GM12878 (cell line): ENCODE data around the gene RNF223. TPM values are rescaled to one million over a fixed set of nuclear protein-coding genes. Genes with fewer than 3 reads are reported as not detected.

ENCODE experiments used
- ATAC-seq: fragments of 200-7000 bp; cut with Tn5 transposase; 3 replicates; pipeline ENCODE4 v1.9.1; 2020; ENCODE audit warnings: mild to moderate bottlenecking, moderate library complexity
- BruUV-seq: library from RNA; stranded (reverse); fragments of 400-500 nt; replicated peaks from 2 replicates; lab custom pipeline; 2021; lab: Mats Ljungman, UMichigan
- CTCF ChIA-PET: fragments of 300-600 bp; sonication (Branson Sonifier 250); formaldehyde crosslinking; extraction: SDS; loops from one replicate; lab custom pipeline; 2021; ENCODE audit warnings: inconsistent platforms; lab: Yijun Ruan, JAX
- POLR2A ChIA-PET: fragments of 350-600 bp; formaldehyde crosslinking; extraction: SDS; loops from one replicate; lab custom pipeline; 2021; ENCODE audit warnings: inconsistent platforms; lab: Charles Lee
- RAD21 ChIA-PET: fragments of 300-600 bp; sonication (Branson Sonifier 250); formaldehyde crosslinking; loops from one replicate; lab custom pipeline; 2023; ENCODE audit warnings: antibody characterized with exemption; ENCODE audit not compliant: unreplicated experiment; lab: Charles Lee
- SMC1A ChIA-PET: fragments of 300-600 bp; sonication (Branson Sonifier 250); formaldehyde crosslinking; loops from one replicate; lab custom pipeline; 2023; ENCODE audit not compliant: unreplicated experiment, uncharacterized antibody; lab: Charles Lee
- DNase-seq: peaks from one replicate; pipeline ENCODE4 v3.0.0-alpha.2; 2011; ENCODE audit warnings: low read depth, low spot score
- FAIRE-seq: peaks from 3 replicates; lab custom pipeline; 2011; peaks lifted over from hg19 to GRCh38; lab: Jason Lieb, UNC
- H2AFZ ChIP-seq: 2 replicates; pipeline ENCODE4 v1.6.0; 2011; ENCODE audit warnings: low read depth, low read length, control low read depth; ENCODE audit not compliant: control insufficient read depth
- H3K27ac ChIP-seq: 2 replicates; pipeline ENCODE4 v1.5.1; 2011; ENCODE audit warnings: control low read depth; ENCODE audit not compliant: control insufficient read depth, insufficient read depth
- H3K27me3 ChIP-seq, 2 experiments: replicated peaks in 1 of 2; 2 replicates each; pipeline versions ENCODE4 v1.6.0 to v1.6.1; 2011; ENCODE audit warnings: low read length in 1 of 2; ENCODE audit not compliant: control insufficient read depth in 2 of 2, insufficient read depth in 2 of 2
- H3K36me3 ChIP-seq, 2 experiments: 2 replicates each; pipeline ENCODE4 v1.5.1; 2011; ENCODE audit warnings: low read length in 1 of 2; ENCODE audit not compliant: control insufficient read depth in 2 of 2, insufficient read depth in 2 of 2
- H3K4me1 ChIP-seq: 2 replicates; pipeline ENCODE4 v1.6.1; 2011; ENCODE audit warnings: mild to moderate bottlenecking, low read length, moderate library complexity, mixed read lengths; ENCODE audit not compliant: control insufficient read depth, insufficient read depth
- H3K4me2 ChIP-seq: 2 replicates; pipeline ENCODE4 v1.6.0; 2011; ENCODE audit warnings: control low read depth; ENCODE audit not compliant: control insufficient read depth, insufficient read depth
- H3K4me3 ChIP-seq: fragments of 200-600 bp; sonication (generic); 2 replicates; pipeline ENCODE4 v1.5.1; 2016
- H3K79me2 ChIP-seq: 2 replicates; pipeline ENCODE4 v1.6.0; 2011; ENCODE audit warnings: low read length; ENCODE audit not compliant: control insufficient read depth, insufficient read depth
- H3K9ac ChIP-seq: 2 replicates; pipeline ENCODE4 v1.8.0; 2011; ENCODE audit warnings: low read length, control low read depth, mixed read lengths; ENCODE audit not compliant: control insufficient read depth, insufficient read depth
- H3K9me3 ChIP-seq: replicated peaks from 3 replicates; pipeline ENCODE4 v1.5.1; 2011; ENCODE audit warnings: mild to moderate bottlenecking, low read length; ENCODE audit not compliant: control insufficient read depth, insufficient read depth
- H4K20me1 ChIP-seq: 2 replicates; pipeline ENCODE4 v1.6.0; 2011; ENCODE audit not compliant: control insufficient read depth, insufficient read depth
- FOXM1 ChIP-seq: IDR thresholded peaks from 2 replicates; pipeline ENCODE4 v1.6.1; 2012; ENCODE audit warnings: low read depth, mild to moderate bottlenecking, inconsistent platforms, low read length, moderate library complexity
- HCFC1 ChIP-seq: fragments of 150-350 bp; IDR thresholded peaks from 2 replicates; pipeline ENCODE4 v1.6.1; 2014; ENCODE audit warnings: low read length
- LARP7 ChIP-seq: fragments of 450-650 bp; IDR thresholded peaks from 2 replicates; pipeline ENCODE4 v1.6.1; 2017; ENCODE audit warnings: mild to moderate bottlenecking
- MEF2A ChIP-seq: IDR thresholded peaks from 2 replicates; pipeline ENCODE4 v1.6.1; 2011; ENCODE audit warnings: low read depth, mild to moderate bottlenecking, low read length, moderate library complexity; ENCODE audit not compliant: insufficient read depth
- NFIC ChIP-seq: IDR thresholded peaks from 2 replicates; pipeline ENCODE4 v1.6.1; 2012; ENCODE audit warnings: low read depth, mild to moderate bottlenecking, inconsistent platforms, low read length, moderate library complexity
- NR2C2 ChIP-seq: IDR thresholded peaks from 2 replicates; pipeline ENCODE4 v1.6.1; 2011; ENCODE audit warnings: borderline replicate concordance, low read depth; ENCODE audit not compliant: control insufficient read depth, insufficient read length
- NRF1 ChIP-seq: conservative IDR thresholded peaks from 2 replicates; pipeline ENCODE4 v1.6.1; 2011; ENCODE audit warnings: mild to moderate bottlenecking, low read depth, low read length, improper control_type of control experiment
- PAX8 ChIP-seq: fragments of 450-650 bp; IDR thresholded peaks from 2 replicates; pipeline ENCODE4 v1.6.1; 2017; ENCODE audit warnings: mild to moderate bottlenecking, moderate library complexity
- RUNX3 ChIP-seq: IDR thresholded peaks from 2 replicates; pipeline ENCODE4 v1.6.1; 2012; ENCODE audit warnings: low read length, inconsistent platforms
- STAT1 ChIP-seq: fragments of 450-650 bp; conservative IDR thresholded peaks from 2 replicates; pipeline ENCODE4 v1.6.1; 2014; ENCODE audit warnings: antibody characterized with exemption, mild to moderate bottlenecking
- SUPT20H ChIP-seq: IDR thresholded peaks from 2 replicates; pipeline ENCODE4 v1.6.1; 2011; ENCODE audit warnings: low read depth, mild to moderate bottlenecking, low read length, moderate library complexity, borderline replicate concordance; ENCODE audit not compliant: control insufficient read depth
- ZBED1 ChIP-seq: IDR thresholded peaks from 2 replicates; pipeline ENCODE4 v1.6.1; 2016; ENCODE audit warnings: borderline replicate concordance
- ZNF217 ChIP-seq: fragments of 450-650 bp; IDR thresholded peaks from 2 replicates; pipeline ENCODE4 v1.6.1; 2017; ENCODE audit warnings: antibody characterized with exemption, mild to moderate bottlenecking
- ZSCAN29 ChIP-seq: fragments of 450-650 bp; IDR thresholded peaks from 2 replicates; pipeline ENCODE4 v1.6.1; 2017; ENCODE audit warnings: mild to moderate bottlenecking, moderate library complexity
- WGBS: methylation state at CpG from one replicate; pipeline ENCODE4 v1.1.6; 2016; ENCODE audit warnings: low lambda C conversion rate; ENCODE audit not compliant: insufficient replicate concordance, insufficient coverage; ENCODE audit errors: missing lambda C conversion rate; 5-methylcytosine and 5-hydroxymethylcytosine counted together
- in situ Hi-C: fragments of 300-500 bp; cut with MboI; formaldehyde crosslinking; loops from 9 replicates; pipeline ENCODE4 v1.14.3; 2018; ENCODE audit warnings: mixed read lengths
- intact Hi-C: fragments of 100-400 bp; cut with micrococcal nuclease; formaldehyde crosslinking; loops from one replicate; pipeline ENCODE4 v1.14.2; 2022; ENCODE audit not compliant: unreplicated experiment
- polyA plus RNA-seq, 11 experiments: library from polyadenylated mRNA; depleted of rRNA in 4 of 11; unstranded in 6 of 11; stranded (reverse) in 5 of 11; fragments of >200 nt; fragmentation: Nextera tagmentation in 4 of 11; fragmentation: Illumina TruSeq in 1 of 11; extraction: Ambion mirVana in 4 of 11; extraction: Trizol in 1 of 11; gene quantifications; 1 replicate in 1 of 11; 2 replicates in 10 of 11; pipeline versions ENCODE4 v1.2.1 to v1.2.3, GENCODE V29; 2011 to 2016; ENCODE audit warnings: inconsistent platforms in 2 of 11, missing spikeins in 2 of 11, low read depth in 1 of 11
- total RNA-seq, 4 experiments: library from RNA; depleted of rRNA in 3 of 4; stranded (reverse); fragments of >200 nt in 3 of 4; fragmentation: Illumina TruSeq in 1 of 4; extraction: Trizol in 1 of 4; gene quantifications; 2 replicates each; pipeline versions ENCODE4 v1.2.1 to v1.2.3, GENCODE V29; 2013 to 2021
- TF ChIP-seq, protein P1 (sequence below): IDR thresholded peaks from 2 replicates; pipeline ENCODE4 v1.6.1; 2011; ENCODE audit warnings: low read depth, mild to moderate bottlenecking, low read length, moderate library complexity, borderline replicate concordance; ENCODE audit errors: extremely low read depth
- TF ChIP-seq, protein P2 (sequence below): fragments of 450-650 bp; IDR thresholded peaks from 2 replicates; pipeline ENCODE4 v1.6.1; 2017; ENCODE audit warnings: low read depth, mild to moderate bottlenecking, moderate library complexity
- TF ChIP-seq, protein P3 (sequence below): fragments of 450-650 bp; IDR thresholded peaks from 2 replicates; pipeline ENCODE4 v1.6.1; 2017; ENCODE audit warnings: mild to moderate bottlenecking, moderate library complexity
- TF ChIP-seq, protein P4 (sequence below): IDR thresholded peaks from 2 replicates; pipeline ENCODE4 v1.6.1; 2011; ENCODE audit warnings: borderline replicate concordance, low read depth, mild to moderate bottlenecking, moderate library complexity, low read length; ENCODE audit not compliant: insufficient read depth, poor library complexity, severe bottlenecking

RNF223 gene
- total and polyA plus RNA-seq, 10 of the 15 experiments (the other 5 are each of a cell fraction or from before 2014, with no cell fraction given) = 0.06 TPM; not detected in 9

DNA sequence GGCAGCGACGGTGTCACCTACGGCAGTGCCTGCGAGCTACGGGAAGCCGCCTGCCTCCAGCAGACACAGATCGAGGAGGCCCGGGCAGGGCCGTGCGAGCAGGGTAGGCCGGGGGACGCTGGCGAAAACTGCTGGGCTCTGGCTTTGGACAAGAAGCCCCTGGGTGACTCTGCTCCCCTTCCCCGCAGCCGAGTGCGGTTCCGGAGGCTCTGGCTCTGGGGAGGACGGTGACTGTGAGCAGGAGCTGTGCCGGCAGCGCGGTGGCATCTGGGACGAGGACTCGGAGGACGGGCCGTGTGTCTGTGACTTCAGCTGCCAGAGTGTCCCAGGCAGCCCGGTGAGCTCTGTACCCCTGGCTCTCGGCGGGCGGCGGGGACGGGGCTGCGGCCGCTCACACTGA lies 30.2 kb downstream of the RNF223 start:
- Histone ChIP-seq H3K4me1 (peaks cover 14% of the 10 kb centered on the region), H3K4me3 (no peak overlapping the region), H3K27me3 (no peaks in the 10 kb centered on the region), H3K9me3 (no peaks in the 10 kb centered on the region), H3K36me3 (peaks cover 0 to 20% of the 10 kb centered on the region in 2 experiments; a peak in 3 of 4 replicates), H3K4me2 (no peak overlapping the region), H3K27ac (no peak overlapping the region), H3K9ac (no peak overlapping the region), H3K79me2 (no peaks in the 10 kb centered on the region), H2AFZ (no peak overlapping the region), H4K20me1 (no peaks in the 10 kb centered on the region)
- CTCF ChIA-PET = interaction anchor here (1.0 kb wide), 1 partner anchor 15 kb away, joined by 3 read pairs; no protein-coding TSS in a partner anchor
- RAD21 ChIA-PET = no interaction called here
- no peak for DNase-seq
- TF ChIP-seq LARP7 (no peak), SUPT20H (no peak), ZBED1 (no peak), ZSCAN29 (no peak), RUNX3 (no peak), NFIC (no peak), NR2C2 (no peak), PAX8 (no peak), MEF2A (no peak), HCFC1 (no peak), NRF1 (no peak), ZNF217 (no peak), STAT1 (no peak), FOXM1 (no peak)
- TF ChIP-seq, protein P1, sequence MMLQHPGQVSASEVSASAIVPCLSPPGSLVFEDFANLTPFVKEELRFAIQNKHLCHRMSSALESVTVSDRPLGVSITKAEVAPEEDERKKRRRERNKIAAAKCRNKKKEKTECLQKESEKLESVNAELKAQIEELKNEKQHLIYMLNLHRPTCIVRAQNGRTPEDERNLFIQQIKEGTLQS = no peak
- TF ChIP-seq, protein P2, sequence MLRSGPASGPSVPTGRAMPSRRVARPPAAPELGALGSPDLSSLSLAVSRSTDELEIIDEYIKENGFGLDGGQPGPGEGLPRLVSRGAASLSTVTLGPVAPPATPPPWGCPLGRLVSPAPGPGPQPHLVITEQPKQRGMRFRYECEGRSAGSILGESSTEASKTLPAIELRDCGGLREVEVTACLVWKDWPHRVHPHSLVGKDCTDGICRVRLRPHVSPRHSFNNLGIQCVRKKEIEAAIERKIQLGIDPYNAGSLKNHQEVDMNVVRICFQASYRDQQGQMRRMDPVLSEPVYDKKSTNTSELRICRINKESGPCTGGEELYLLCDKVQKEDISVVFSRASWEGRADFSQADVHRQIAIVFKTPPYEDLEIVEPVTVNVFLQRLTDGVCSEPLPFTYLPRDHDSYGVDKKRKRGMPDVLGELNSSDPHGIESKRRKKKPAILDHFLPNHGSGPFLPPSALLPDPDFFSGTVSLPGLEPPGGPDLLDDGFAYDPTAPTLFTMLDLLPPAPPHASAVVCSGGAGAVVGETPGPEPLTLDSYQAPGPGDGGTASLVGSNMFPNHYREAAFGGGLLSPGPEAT = no peak
- TF ChIP-seq, protein P3, sequence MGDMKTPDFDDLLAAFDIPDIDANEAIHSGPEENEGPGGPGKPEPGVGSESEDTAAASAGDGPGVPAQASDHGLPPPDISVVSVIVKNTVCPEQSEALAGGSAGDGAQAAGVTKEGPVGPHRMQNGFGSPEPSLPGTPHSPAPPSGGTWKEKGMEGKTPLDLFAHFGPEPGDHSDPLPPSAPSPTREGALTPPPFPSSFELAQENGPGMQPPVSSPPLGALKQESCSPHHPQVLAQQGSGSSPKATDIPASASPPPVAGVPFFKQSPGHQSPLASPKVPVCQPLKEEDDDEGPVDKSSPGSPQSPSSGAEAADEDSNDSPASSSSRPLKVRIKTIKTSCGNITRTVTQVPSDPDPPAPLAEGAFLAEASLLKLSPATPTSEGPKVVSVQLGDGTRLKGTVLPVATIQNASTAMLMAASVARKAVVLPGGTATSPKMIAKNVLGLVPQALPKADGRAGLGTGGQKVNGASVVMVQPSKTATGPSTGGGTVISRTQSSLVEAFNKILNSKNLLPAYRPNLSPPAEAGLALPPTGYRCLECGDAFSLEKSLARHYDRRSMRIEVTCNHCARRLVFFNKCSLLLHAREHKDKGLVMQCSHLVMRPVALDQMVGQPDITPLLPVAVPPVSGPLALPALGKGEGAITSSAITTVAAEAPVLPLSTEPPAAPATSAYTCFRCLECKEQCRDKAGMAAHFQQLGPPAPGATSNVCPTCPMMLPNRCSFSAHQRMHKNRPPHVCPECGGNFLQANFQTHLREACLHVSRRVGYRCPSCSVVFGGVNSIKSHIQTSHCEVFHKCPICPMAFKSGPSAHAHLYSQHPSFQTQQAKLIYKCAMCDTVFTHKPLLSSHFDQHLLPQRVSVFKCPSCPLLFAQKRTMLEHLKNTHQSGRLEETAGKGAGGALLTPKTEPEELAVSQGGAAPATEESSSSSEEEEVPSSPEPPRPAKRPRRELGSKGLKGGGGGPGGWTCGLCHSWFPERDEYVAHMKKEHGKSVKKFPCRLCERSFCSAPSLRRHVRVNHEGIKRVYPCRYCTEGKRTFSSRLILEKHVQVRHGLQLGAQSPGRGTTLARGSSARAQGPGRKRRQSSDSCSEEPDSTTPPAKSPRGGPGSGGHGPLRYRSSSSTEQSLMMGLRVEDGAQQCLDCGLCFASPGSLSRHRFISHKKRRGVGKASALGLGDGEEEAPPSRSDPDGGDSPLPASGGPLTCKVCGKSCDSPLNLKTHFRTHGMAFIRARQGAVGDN = no peak
- TF ChIP-seq, protein P4, sequence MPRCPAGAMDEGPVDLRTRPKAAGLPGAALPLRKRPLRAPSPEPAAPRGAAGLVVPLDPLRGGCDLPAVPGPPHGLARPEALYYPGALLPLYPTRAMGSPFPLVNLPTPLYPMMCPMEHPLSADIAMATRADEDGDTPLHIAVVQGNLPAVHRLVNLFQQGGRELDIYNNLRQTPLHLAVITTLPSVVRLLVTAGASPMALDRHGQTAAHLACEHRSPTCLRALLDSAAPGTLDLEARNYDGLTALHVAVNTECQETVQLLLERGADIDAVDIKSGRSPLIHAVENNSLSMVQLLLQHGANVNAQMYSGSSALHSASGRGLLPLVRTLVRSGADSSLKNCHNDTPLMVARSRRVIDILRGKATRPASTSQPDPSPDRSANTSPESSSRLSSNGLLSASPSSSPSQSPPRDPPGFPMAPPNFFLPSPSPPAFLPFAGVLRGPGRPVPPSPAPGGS = no peak
- no TSS peak for BruUV-seq
- in situ Hi-C loops = no loop called here
- 98% methylated on average over 33 of the region's 33 CpGs for WGBS
- POLR2A ChIA-PET = no interaction called here
- SMC1A ChIA-PET = no interaction called here
- no peak for FAIRE-seq
- intact Hi-C loops = no loop called here
- ATAC-seq = no peak
